SK-N-SH (cell line): Measurements from ENCODE around the gene MBD6. TPM values are rescaled to one million over a fixed set of nuclear protein-coding genes. Genes with fewer than 3 reads are reported as not detected.

Source experiments
- polyA plus RNA-seq, 3 experiments: library from polyadenylated mRNA; depleted of rRNA; stranded (reverse); fragments of >200 nt; gene quantifications; 2 replicates each; pipeline ENCODE4 v1.2.3, GENCODE V29; 2012
- small RNA-seq, 7 experiments: library from RNA; depleted of rRNA; stranded (forward); fragments of <200 nt; gene quantifications; one replicate each; pipeline ENCODE3, GENCODE V24; 2012

MBD6 gene
- polyA plus RNA-seq, 1 of the 3 experiments (the other 2 are of a cell fraction): 8.6 TPM

Small RNAs within 50 kb of the gene (small RNA-seq; reads per million reads assigned to genes)
- 0 reads per million in 7 experiments for gene MIR616

Other genes starting within 250 kb of the MBD6 start
- gene R3HDM2, start 91.8 kb upstream of the MBD6 start, polyA plus RNA-seq (2012; rRNA removed): 16.3 and 23.1 TPM in 2 replicates
- gene INHBC, start 88.0 kb upstream of the MBD6 start, polyA plus RNA-seq (2012; rRNA removed): 0.08 and 0.10 TPM in 2 replicates
- gene INHBE, start 67.5 kb upstream of the MBD6 start, polyA plus RNA-seq (2012; rRNA removed): 0.03 and 0.08 TPM in 2 replicates
- 0.67 and 0.90 TPM in 2 replicates for gene GLI1, start 63.0 kb upstream of the MBD6 start, polyA plus RNA-seq (2012; rRNA removed)
- gene ARHGAP9, start 43.0 kb upstream of the MBD6 start, polyA plus RNA-seq (2012; rRNA removed): 0.66 and 1.0 TPM in 2 replicates
- gene MARS1, start 34.8 kb upstream of the MBD6 start, polyA plus RNA-seq (2012; rRNA removed): 158 and 193 TPM in 2 replicates
- gene DDIT3, start 2.3 kb upstream of the MBD6 start, polyA plus RNA-seq (2012; rRNA removed): 26.3 and 36.5 TPM in 2 replicates
- gene DCTN2, start 24.4 kb downstream of the MBD6 start, polyA plus RNA-seq (2012; rRNA removed): 122 and 139 TPM in 2 replicates
- 6.2 and 8.9 TPM in 2 replicates for gene KIF5A, start 27.2 kb downstream of the MBD6 start, polyA plus RNA-seq (2012; rRNA removed)
- 34.2 and 40.1 TPM in 2 replicates for gene PIP4K2C, start 68.4 kb downstream of the MBD6 start, polyA plus RNA-seq (2012; rRNA removed)
- 61.2 and 62.6 TPM in 2 replicates for gene DTX3, start 82.0 kb downstream of the MBD6 start, polyA plus RNA-seq (2012; rRNA removed)
- 48.1 and 51.6 TPM in 2 replicates for gene ARHGEF25, start 88.6 kb downstream of the MBD6 start, polyA plus RNA-seq (2012; rRNA removed)
- 5.2 and 5.3 TPM in 2 replicates for gene B4GALNT1, start 110.4 kb downstream of the MBD6 start, polyA plus RNA-seq (2012; rRNA removed)
- gene OS9, start 171.3 kb downstream of the MBD6 start, polyA plus RNA-seq (2012; rRNA removed): 280 and 362 TPM in 2 replicates
- gene AGAP2, start 215.9 kb downstream of the MBD6 start, polyA plus RNA-seq (2012; rRNA removed): 3.9 and 5.2 TPM in 2 replicates
- gene TSPAN31, start 222.2 kb downstream of the MBD6 start, polyA plus RNA-seq (2012; rRNA removed): 36.8 and 42.8 TPM in 2 replicates
- 324 and 395 TPM in 2 replicates for gene CDK4, start 229.5 kb downstream of the MBD6 start, polyA plus RNA-seq (2012; rRNA removed)
- 21.2 and 24.2 TPM in 2 replicates for gene MARCHF9, start 232.3 kb downstream of the MBD6 start, polyA plus RNA-seq (2012; rRNA removed)
- gene CYP27B1, start 244.3 kb downstream of the MBD6 start, polyA plus RNA-seq (2012; rRNA removed): 1.7 and 2.3 TPM in 2 replicates
- 28.0 and 33.2 TPM in 2 replicates for gene METTL1, start 249.3 kb downstream of the MBD6 start, polyA plus RNA-seq (2012; rRNA removed)
- 10.3 and 10.8 TPM in 2 replicates for gene EEF1AKMT3, start 249.8 kb downstream of the MBD6 start, polyA plus RNA-seq (2012; rRNA removed)